GM19351 (cell line): Measurements from ENCODE around the gene TTF2.

Experiments
- ATAC-seq: cut with Tn5 transposase; IDR thresholded peaks from one replicate; pipeline ENCODE4 v1.9.1; 2021; ENCODE audit warnings: mild to moderate bottlenecking, moderate library complexity; ENCODE audit not compliant: unreplicated experiment

TTF2 gene

DNA sequence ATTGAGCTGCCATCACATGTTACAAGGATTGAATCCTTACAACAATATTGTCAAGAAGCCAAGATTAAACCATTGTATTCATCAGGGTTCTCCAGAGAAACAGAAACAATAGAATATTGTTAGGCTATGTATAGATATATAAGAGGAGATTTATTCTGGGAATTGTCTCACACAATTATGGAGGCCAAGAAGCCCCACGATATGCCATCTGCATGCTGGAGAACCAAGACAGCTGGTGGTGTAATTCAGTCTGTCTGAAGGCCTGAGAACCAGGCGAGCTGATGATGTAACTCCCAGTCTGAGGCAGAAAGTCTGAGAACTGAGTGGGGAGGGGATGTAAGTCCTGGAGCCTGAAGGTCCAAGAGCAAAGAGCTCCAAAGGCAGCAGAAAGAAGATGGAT, 14.5 kb upstream of the TTF2 start:
- no peak for ATAC-seq

DNA sequence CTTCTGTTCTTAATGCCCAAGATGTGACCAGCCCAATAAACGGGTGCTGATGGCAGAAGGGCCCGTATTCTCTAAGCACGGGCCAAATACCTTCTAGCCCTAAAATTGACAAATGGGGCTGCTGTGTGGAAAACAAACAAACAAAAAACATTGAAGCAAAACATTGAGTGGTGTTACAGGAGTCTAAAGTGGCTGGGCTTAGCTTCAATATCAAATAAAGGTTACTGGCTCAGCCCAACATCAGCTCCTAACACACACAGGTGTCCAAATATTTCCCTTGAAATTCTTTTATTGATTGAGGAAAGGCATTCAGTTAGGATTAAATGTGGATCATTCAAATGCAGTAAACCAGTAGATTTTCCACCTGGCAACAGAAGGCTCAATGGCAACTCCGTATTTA, 13.3 kb upstream of the TTF2 start:
- no peak for ATAC-seq

- ATAC-seq: no peak
Measured at GRCh38 chr1:117047271-117047670, 12.9 kb upstream of the TTF2 start.

- no peak for ATAC-seq
Measured at GRCh38 chr1:117049857-117050256, 10.3 kb upstream of the TTF2 start.

DNA sequence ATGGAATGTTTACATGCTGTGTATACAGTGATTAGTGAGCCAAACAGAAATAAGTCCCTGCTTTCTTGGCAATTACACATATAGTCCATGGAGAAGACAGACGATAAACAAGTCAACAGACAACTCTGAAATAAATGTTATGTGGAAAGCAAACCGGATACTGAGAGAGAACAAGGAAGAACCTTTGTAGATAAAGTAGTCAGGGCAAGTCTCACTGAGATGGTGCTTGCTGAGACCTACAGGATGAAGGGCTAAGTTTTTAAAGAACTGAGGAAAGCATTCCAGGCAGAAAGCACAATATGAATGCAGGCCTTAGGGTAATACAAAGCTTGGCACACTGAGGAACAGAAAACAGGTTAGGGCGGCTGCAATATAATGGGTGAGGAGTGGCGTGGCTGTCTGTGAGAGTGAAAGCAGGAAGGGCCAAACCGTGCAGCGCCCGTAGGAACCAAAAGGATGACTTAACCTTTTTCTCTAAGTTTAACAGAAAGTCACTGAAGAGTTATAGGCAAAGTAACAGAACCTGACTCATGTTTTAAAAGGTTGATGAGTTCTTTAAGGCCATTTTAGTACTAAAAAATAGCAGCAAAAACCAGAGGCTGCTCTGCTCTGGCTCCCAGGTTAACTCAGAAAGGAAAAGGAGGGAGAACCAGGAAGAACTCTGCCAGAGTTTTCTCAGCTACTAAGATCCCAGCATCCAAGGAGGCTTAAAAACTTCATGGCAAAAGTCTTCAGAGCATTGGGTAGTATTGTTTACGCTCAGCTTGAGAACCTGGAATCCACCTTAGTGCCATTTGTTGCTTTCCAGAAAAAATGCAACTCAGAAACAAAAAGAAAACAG, 8.7 kb upstream of the TTF2 start:
- ATAC-seq: peak; percentile 83

GRCh38 chr1:117054068-117054467, 6.1 kb upstream of the TTF2 start:
- no peak for ATAC-seq

- no peak for ATAC-seq
Measured at GRCh38 chr1:117058810-117059209, 1.3 kb upstream of the TTF2 start.

GRCh38 chr1:117059334-117059677, 820 bp upstream of the TTF2 start:
- peak; percentile 43 for ATAC-seq

DNA sequence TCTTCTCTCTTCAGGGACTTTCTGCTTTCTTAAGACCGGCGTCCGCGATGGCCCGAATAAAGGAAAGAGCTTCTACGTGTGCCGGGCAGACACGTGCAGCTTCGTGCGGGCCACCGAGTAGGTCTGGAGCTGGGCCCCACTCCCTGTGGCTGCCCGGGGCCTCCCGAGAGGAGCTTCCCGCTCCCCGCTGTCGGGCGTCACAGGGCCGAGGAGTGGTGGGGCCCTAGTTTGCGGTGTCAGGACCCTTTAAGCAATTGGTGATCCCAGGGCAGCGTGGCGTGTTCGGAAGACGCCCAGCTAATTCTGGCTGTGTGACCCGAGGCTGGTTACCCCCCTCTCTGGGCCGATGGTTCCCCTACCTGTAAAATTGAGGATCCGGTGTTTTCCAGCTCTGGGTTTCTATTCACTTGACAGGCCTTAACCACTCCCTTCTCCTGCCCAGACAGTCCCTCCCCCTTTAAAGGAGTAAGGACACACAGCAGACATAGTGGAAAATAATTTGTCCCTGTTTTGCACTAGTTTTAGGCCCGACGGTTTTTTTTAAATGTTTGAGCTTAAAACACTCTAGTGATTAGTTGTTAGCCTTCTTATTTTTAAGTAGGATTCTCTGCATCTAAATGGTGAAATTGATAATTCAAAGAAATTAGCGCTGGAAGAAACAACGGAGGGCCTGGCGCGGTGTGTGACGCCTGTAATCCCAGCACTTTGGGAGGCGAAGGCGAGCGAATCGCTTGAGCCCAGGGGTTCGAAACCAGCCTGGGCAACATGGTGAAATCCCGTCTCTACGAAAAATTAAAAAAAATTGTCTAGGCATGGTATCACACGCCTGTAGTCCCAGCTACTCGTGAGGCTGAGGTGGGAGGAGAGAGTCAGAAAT, 553 bp downstream of the TTF2 start:
- ATAC-seq: peak; percentile 3

- ATAC-seq: peak; percentile 22
Measured at GRCh38 chr1:117061986-117062415, 1.9 kb downstream of the TTF2 start.

DNA sequence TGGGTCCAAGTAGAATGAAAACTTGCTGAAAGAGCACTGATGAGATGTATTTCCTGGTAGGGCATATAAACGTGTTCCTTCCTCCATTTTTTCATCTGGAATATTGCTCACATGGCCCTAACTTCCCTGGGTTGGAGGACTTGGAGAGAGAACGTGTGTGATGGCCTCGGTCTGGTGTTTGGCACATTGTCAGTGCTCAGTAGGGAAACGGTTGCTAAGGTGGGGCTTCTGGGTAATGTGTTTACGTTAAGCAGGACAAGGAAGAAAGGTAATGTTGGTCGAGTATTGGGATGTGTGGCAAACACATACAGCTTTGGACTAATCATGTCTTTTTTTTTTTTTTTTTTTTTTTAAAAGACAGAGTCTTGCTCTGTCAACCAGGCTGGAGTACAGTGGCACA, 6.2 kb downstream of the TTF2 start:
- no peak for ATAC-seq

DNA sequence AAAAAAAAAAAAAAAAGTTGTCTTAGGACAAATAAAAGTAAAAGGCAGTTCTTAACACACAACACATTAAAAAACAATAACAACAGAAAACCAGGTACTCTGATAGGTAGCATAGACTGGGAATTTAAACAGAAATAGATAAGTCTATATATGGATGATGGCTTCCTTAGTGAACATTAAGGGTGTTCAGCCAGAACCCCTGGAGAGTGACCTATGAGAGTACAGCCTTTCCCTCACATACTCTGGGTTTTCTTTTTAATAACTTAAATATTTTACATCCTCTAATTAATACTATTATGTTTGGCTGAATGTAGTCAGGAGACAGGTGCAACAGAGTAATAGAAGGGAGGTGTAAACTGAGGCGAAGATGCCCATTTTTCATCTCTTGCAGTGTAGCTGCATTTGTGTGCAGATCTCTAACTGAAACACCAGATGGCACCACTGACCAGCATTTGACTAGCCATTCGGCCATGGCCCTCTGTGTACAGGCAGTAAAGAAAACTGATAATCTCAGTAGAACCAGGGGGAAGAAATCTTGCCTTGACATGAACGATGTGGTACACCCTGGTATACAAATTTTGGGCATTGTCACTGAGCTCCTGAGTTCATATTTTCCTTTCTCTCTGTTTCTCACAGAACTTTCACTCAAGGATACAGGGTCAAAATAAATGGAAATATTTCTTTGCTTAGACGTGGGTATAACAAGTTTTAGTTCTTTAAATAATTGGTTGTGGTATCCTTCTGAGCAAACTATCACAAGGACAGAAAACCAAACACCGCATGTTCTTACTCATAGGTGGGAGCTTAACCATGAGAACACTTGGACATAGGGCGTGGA, 7.6 kb downstream of the TTF2 start:
- peak; percentile 83 for ATAC-seq

DNA sequence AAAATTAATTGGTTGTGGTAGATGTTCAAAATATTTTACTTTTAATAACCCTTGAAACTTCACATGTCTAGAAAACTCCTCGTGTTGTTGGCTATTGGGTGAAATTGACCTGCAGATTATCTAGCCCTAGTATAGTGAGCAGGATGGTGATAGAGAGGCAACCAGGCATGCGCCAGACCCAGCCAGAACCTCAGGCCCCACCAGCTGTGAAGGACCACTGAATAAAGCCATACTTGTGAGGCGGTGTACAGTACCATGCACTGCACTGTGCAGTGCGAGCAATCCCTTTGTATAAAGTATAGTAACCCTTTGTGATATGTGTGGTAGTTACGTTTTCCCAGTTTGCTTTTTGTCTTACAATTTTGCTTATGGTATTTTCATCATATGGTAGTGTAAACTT, 8.5 kb downstream of the TTF2 start:
- no peak for ATAC-seq

DNA sequence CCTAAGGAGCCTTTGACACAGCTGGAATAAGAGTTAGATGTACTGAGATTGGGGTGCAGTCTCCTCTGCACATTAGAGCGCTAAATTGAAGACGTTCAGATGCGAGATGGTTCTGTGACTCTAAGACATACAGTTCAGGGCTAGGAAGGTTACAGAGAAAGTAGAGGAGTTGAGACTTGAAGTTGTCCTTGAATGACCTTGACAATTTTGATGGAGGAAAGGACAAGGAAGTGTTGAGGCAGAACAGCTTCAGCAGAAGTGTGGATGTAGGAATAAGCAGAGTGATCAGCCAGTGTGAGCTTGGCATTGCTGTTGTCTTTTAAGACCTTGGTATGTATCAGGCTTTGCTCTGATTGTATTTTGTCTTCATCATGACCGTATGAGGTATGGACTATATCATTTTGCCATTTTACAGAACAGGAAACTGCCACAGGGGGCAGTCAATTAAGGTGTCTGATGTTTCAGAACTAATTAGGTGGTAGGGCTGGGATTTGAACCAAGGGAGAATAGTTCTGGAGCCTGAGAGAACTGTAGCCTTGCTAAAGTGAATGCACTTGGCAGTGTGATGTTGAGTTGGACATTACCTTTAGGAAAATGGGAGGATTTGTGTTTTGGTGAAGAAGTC, 9.2 kb downstream of the TTF2 start:
- no peak for ATAC-seq

- ATAC-seq: peak; percentile 59
Measured at GRCh38 chr1:117070124-117070523, 10.0 kb downstream of the TTF2 start.

DNA sequence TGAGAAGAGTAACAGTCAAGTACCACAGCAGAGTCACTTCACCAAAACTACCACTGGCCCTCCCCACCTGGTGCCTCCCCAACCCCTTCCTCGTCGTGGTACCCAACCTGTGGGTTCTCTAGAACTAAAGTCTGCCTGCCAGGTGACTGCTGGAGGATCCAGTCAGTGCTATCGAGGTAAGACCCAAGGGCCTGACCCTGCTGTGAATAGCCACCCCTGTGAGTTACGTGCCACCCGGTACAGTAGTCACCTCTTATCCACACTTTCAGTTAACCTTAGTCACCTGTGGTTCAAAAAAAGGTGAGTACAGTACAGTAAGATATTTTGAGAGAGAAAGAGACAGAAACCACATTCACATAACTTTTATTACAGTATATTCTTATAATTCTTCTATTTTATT, 16.5 kb downstream of the TTF2 start:
- no peak for ATAC-seq

DNA sequence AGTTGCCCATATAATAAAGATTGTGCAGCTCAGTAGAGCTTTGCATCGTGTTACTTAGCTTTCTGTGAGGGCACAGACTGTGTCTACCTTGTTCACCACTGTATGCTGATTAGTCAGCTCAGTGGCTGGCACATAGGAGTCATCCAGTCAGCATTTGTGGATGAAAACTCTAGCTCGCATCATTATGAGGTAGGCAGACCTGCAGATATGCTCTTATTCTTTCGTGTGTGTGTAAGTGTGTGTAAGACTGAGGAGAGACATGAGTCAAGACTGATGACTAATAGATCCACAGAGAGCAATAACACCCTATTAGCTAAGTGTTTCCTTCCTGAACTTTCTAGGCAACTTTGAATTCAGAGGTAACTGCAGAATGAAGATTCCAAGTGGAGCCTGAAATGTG, 17.1 kb downstream of the TTF2 start:
- ATAC-seq: no peak

- no peak for ATAC-seq
Measured at GRCh38 chr1:117079737-117080136, 19.6 kb downstream of the TTF2 start.

DNA sequence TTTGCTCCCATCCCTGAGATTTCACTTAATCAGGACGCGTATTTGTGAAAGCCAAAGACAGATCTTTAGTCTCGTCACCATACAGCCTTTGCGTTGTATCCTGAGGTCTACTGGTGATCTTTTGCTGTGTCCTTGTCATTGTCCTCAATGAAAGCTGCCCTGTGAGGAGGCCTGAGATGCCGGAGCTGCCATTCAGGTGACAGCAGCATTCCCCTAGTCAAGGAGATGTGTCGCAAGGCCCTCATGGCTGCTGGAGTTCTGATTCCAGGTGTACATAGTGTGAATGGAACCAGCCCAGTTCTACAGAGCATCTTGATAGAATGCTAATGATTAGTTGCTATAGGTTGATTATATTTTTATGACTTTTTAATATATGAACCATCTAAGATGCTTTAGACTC, 24.1 kb downstream of the TTF2 start:
- ATAC-seq: no peak

DNA sequence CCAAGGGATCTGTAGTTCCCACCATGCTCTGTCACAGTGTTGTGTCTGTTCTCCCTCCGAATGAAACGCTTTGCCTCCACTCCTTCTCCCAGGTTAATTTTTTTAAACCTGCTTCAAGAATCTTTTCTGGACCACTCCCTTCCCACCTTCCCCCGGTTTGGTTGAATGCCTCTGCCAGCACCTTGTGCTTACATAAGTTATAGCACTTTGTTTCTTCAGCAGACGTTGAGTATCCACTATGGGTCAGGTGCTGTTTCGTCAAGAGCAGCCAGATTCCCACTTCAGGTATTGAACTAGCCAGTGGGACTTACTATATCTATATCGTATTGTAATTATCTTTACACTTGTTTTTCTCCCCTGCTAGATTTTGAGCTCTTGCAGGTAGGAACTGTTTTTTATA, 27.6 kb downstream of the TTF2 start:
- ATAC-seq: no peak

DNA sequence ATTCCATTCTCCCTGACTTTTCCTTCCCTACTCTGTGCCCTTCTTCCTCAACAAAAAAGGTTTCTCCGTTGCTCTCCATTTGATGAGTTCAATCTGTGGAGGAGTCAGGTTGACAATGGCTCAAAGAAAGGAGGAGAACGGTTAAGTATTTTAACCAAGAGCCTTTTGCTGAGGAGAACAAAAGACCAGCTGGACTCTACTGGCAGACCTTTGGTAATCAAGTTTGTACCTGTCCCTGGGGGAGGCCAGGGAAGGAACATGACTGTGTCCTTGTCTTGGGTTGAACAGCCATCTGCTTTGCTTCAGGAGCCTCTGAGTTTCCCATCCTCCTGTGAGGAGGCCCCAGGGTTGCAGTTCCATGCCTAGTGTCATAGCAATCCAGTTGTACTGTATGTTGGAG, 29.9 kb downstream of the TTF2 start:
- ATAC-seq: no peak
